ENCODE data around the gene NFIA. TPM values are rescaled to one million over a fixed set of nuclear protein-coding genes. Genes with fewer than 3 reads are reported as not detected.

The NFIA gene
- total and polyA plus RNA-seq, 4 experiments from 2014 or later, result 5.1 to 7.3 (median 6.7) TPM

- no peaks in the 10 kb centered on the region for H3K4me1 ChIP-seq (ENCODE audit: insufficient read depth, low read length)
- intact Hi-C loops (cut with micrococcal nuclease), result no loop called here
Observed at GRCh38 chr1:61448914-61449313, 366.6 kb downstream of the NFIA start.

DNA sequence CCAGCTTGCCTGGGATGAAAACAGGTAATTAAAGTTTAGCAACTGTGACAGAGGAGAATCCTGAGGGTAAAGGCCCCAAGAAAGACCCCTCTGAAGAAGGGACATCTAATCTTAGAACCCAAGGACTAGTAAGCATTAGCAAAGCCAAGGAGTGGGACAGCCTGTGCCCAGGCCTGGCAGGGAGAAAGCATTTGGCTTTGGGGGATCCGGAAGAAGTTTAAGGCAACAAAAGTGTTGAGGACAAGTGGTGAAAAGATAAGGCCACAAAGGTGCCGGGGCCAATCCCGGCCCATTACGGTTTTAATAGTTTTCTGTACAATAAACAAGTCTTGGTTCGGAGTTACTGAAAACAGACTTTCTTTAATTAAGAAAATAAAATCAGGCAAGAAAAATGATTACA lies 367.0 kb downstream of the NFIA start:
- H3K36me3 ChIP-seq (ENCODE audit: insufficient read depth, low read length), result no peaks in the 10 kb centered on the region
- POLR2A ChIA-PET (ENCODE audit: partially characterized antibody), result no interaction called here
- DNase-seq, result no peak
- peaks cover 5 to 7% (median 5%) of the 10 kb centered on the region in 4 donors for H3K4me1 Mint-ChIP-seq
- no peaks in the 10 kb centered on the region for H3K4me1 ChIP-seq (ENCODE audit: insufficient read depth, low read length)
- no peaks in the 10 kb centered on the region for H3K9me3 Mint-ChIP-seq
- H3K27ac ChIP-seq (ENCODE audit: low read depth, low read length), result no peak overlapping the region
- intact Hi-C loops (cut with micrococcal nuclease), result no loop called here
- no peak overlapping the region for H3K4me3 ChIP-seq (ENCODE audit: low read length in 2 of 2)
- H3K27ac Mint-ChIP-seq, result peak overlapping the region in 1 of 7 donors; percentile 61
- no peaks in the 10 kb centered on the region for H3K27me3 ChIP-seq (ENCODE audit: insufficient read depth, low read length)
- CTCF ChIA-PET (ENCODE audit: partially characterized antibody), result interaction anchor here (0.9 to 2.2 kb wide), 2 partner anchors 17 to 400 kb away, joined by 3 to 8 read pairs; no protein-coding TSS in a partner anchor
- H3K27me3 Mint-ChIP-seq, result no peaks in the 10 kb centered on the region
- H3K4me3 Mint-ChIP-seq, result no peak overlapping the region
- no peaks in the 10 kb centered on the region for H3K36me3 Mint-ChIP-seq
- no peaks in the 10 kb centered on the region for H3K9me3 ChIP-seq (ENCODE audit: control insufficient read depth in 1 of 2, low read length in 2 of 2)

More at GRCh38 chr1:61448914-61449313, 366.6 kb downstream of the NFIA start:
- Mint-ChIP-seq H3K4me1 (peaks cover 5 to 7% (median 5%) of the 10 kb centered on the region in 4 donors), H3K4me3 (no peak overlapping the region), H3K27me3 (no peaks in the 10 kb centered on the region), H3K27ac (no peak overlapping the region), H3K9me3 (no peaks in the 10 kb centered on the region), H3K36me3 (no peaks in the 10 kb centered on the region)
- DNase-seq, result no peak
- Histone ChIP-seq H3K36me3 (ENCODE audit: insufficient read depth, low read length) (no peaks in the 10 kb centered on the region), H3K27ac (ENCODE audit: low read depth, low read length) (no peak overlapping the region), H3K27me3 (ENCODE audit: insufficient read depth, low read length) (no peaks in the 10 kb centered on the region), H3K4me3 (ENCODE audit: low read length in 2 of 2) (no peak overlapping the region), H3K9me3 (ENCODE audit: control insufficient read depth in 1 of 2, low read length in 2 of 2) (no peaks in the 10 kb centered on the region)
- ChIA-PET POLR2A (ENCODE audit: partially characterized antibody) (no interaction called here), CTCF (ENCODE audit: partially characterized antibody) (interaction anchor here (0.9 to 2.2 kb wide), 2 partner anchors 16 to 399 kb away, joined by 3 to 8 read pairs; no protein-coding TSS in a partner anchor)

DNA sequence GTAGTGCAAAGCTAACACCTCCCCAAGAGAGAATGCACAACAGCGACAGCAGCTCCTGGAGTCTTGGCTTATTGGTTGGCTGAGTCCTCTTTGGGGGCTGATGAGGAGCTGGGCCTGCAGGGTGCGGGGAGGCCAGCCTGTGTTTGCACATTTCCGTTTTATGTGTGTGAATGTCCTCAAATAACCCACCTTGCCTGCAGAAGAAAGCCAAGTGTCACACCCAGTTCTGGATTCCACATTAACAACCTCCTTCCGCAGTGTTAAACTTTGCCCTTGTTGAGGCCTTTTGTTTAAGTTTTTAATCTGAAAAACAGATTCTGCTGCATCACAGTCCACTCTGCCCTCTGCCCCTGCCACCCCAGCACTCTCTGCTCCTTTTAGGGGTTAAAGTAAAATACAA lies 368.1 kb downstream of the NFIA start:
- Mint-ChIP-seq H3K27me3 (no peaks in the 10 kb centered on the region), H3K36me3 (no peaks in the 10 kb centered on the region), H3K9me3 (no peaks in the 10 kb centered on the region), H3K4me3 (no peak overlapping the region), H3K4me1 (peaks cover 5 to 7% (median 5%) of the 10 kb centered on the region in 4 donors), H3K27ac (no peak overlapping the region)
- intact Hi-C loops (cut with micrococcal nuclease), result no loop called here
- POLR2A ChIA-PET (ENCODE audit: partially characterized antibody), result no interaction called here
- Histone ChIP-seq H3K9me3 (ENCODE audit: control insufficient read depth in 1 of 2, low read length in 2 of 2) (no peaks in the 10 kb centered on the region), H3K4me1 (ENCODE audit: insufficient read depth, low read length) (no peaks in the 10 kb centered on the region), H3K36me3 (ENCODE audit: insufficient read depth, low read length) (no peaks in the 10 kb centered on the region), H3K27ac (ENCODE audit: low read depth, low read length) (no peak overlapping the region), H3K4me3 (ENCODE audit: low read length in 2 of 2) (no peak overlapping the region), H3K27me3 (ENCODE audit: insufficient read depth, low read length) (no peaks in the 10 kb centered on the region)
- DNase-seq, result no peak
- CTCF ChIA-PET (ENCODE audit: partially characterized antibody), result interaction anchor here (1.2 to 4.6 kb wide), 3 partner anchors 401 to 408 kb away, joined by 3 to 44 read pairs (median 3); no protein-coding TSS in a partner anchor

DNA sequence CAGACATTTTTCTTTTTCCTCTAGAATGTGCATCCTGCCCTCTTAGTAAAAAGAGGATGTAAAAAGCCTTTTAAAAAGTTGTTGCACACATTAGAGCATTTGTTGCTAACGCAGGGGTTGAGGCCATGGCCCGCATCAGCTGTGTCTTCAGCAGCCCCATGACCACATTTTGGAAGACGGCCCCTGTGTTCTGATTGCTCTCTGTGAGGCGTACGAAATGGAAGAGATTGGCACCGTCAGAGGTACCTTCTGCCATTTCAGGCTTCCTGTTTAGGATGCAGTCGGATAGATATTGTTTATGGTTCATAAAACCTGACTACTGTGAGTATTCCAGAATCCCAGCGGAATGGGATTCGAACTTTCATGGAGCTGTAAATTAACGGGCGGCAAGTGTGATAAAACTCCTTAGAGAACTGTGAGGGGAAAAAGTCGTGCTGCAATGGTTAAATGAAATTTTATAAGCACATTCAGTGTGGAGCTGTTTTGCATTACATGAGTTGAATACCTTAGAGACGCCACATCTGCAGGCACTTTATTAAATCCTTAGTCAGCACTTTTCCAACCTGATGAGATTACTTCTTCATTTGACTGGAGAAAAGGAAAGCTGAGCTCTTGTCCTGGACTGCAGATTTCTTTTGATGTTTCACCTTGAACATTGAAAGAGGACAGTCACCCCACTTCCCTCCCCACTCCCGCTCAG lies 368.7 kb downstream of the NFIA start:
- no peaks in the 10 kb centered on the region for H3K9me3 Mint-ChIP-seq
- intact Hi-C loops (cut with micrococcal nuclease), result no loop called here
- POLR2A ChIA-PET (ENCODE audit: partially characterized antibody), result no interaction called here

DNA sequence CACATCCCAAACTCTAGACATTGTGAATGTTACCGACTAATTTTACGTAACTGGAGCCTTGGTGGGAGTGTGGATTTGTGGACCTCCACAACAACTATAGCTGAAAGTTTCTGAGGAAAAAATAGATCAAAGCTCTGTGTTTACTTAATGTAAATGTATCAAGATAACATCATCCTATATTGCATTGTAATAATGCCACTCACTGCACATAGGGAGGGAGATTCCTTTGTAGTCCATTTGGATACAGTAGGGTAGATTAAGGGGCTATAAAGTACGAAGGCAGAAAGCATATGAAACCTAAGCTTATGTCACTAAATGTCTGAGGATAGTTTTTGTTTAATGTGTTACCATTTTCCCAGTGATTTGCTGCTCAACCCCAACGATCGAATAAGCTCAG lies 369.2 kb downstream of the NFIA start:
- Mint-ChIP-seq H3K27ac (no peak overlapping the region), H3K36me3 (no peaks in the 10 kb centered on the region)
- CTCF ChIA-PET (ENCODE audit: partially characterized antibody), result interaction anchor here (1.2 to 4.6 kb wide), 6 partner anchors 399 to 473 kb away, joined by 3 to 44 read pairs (median 5); no protein-coding TSS in a partner anchor

More for the DNA sequence above, 368.7 kb downstream of the NFIA start:
- H3K27ac ChIP-seq (ENCODE audit: low read depth, low read length), result no peak overlapping the region
- H3K4me3 Mint-ChIP-seq, result no peak overlapping the region
- no peaks in the 10 kb centered on the region for H3K9me3 ChIP-seq (ENCODE audit: control insufficient read depth in 1 of 2, low read length in 2 of 2)
- no peaks in the 10 kb centered on the region for H3K36me3 Mint-ChIP-seq
- DNase-seq, result no peak
- H3K27me3 Mint-ChIP-seq, result no peaks in the 10 kb centered on the region
- H3K4me3 ChIP-seq (ENCODE audit: low read length in 2 of 2), result no peak overlapping the region
- no peaks in the 10 kb centered on the region for H3K27me3 ChIP-seq (ENCODE audit: insufficient read depth, low read length)
- no peaks in the 10 kb centered on the region for H3K4me1 ChIP-seq (ENCODE audit: insufficient read depth, low read length)
- H3K36me3 ChIP-seq (ENCODE audit: insufficient read depth, low read length), result no peaks in the 10 kb centered on the region
- CTCF ChIA-PET (ENCODE audit: partially characterized antibody), result interaction anchor here (1.2 to 4.6 kb wide), 5 partner anchors 398 to 472 kb away, joined by 3 to 44 read pairs (median 4); no protein-coding TSS in a partner anchor
- H3K27ac Mint-ChIP-seq, result no peak overlapping the region
- peaks cover 5 to 7% (median 5%) of the 10 kb centered on the region in 4 donors for H3K4me1 Mint-ChIP-seq

GRCh38 chr1:61452176-61453035 lies 370.0 kb downstream of the NFIA start:
- no peaks in the 10 kb centered on the region for H3K27me3 Mint-ChIP-seq
- POLR2A ChIA-PET (ENCODE audit: partially characterized antibody), result no interaction called here
- no peak for DNase-seq

More for the DNA sequence above, 369.2 kb downstream of the NFIA start:
- intact Hi-C loops (cut with micrococcal nuclease), result no loop called here
- Histone ChIP-seq H3K4me1 (ENCODE audit: insufficient read depth, low read length) (no peaks in the 10 kb centered on the region), H3K9me3 (ENCODE audit: control insufficient read depth in 1 of 2, low read length in 2 of 2) (no peaks in the 10 kb centered on the region), H3K27me3 (ENCODE audit: insufficient read depth, low read length) (no peaks in the 10 kb centered on the region), H3K4me3 (ENCODE audit: low read length in 2 of 2) (no peak overlapping the region), H3K27ac (ENCODE audit: low read depth, low read length) (no peak overlapping the region), H3K36me3 (ENCODE audit: insufficient read depth, low read length) (no peaks in the 10 kb centered on the region)
- no peak for DNase-seq
- no peaks in the 10 kb centered on the region for H3K9me3 Mint-ChIP-seq
- no peak overlapping the region for H3K4me3 Mint-ChIP-seq
- POLR2A ChIA-PET (ENCODE audit: partially characterized antibody), result no interaction called here
- H3K4me1 Mint-ChIP-seq, result peaks cover 5 to 7% (median 5%) of the 10 kb centered on the region in 4 donors
- H3K27me3 Mint-ChIP-seq, result no peaks in the 10 kb centered on the region

More at GRCh38 chr1:61452176-61453035, 370.0 kb downstream of the NFIA start:
- Mint-ChIP-seq H3K4me3 (no peak overlapping the region), H3K4me1 (peaks cover 5 to 7% (median 5%) of the 10 kb centered on the region in 4 donors), H3K9me3 (no peaks in the 10 kb centered on the region), H3K27ac (peak overlapping the region in 5 of 7 donors; percentile 21 to 91 (median 50)), H3K36me3 (no peaks in the 10 kb centered on the region)
- H3K4me3 ChIP-seq (ENCODE audit: low read length in 2 of 2), result no peak overlapping the region
- intact Hi-C loops (cut with micrococcal nuclease), result loop anchor here (1.0 to 2.0 kb wide), 5 partner anchors 400 to 604 kb away; no protein-coding TSS in a partner anchor
- H3K27ac ChIP-seq (ENCODE audit: low read depth, low read length), result no peak overlapping the region
- H3K36me3 ChIP-seq (ENCODE audit: insufficient read depth, low read length), result no peaks in the 10 kb centered on the region
- H3K27me3 ChIP-seq (ENCODE audit: insufficient read depth, low read length), result no peaks in the 10 kb centered on the region
- no peaks in the 10 kb centered on the region for H3K9me3 ChIP-seq (ENCODE audit: control insufficient read depth in 1 of 2, low read length in 2 of 2)
- CTCF ChIA-PET (ENCODE audit: partially characterized antibody), result interaction anchor here (0.6 to 4.6 kb wide), 6 partner anchors 400 to 1505 kb away, joined by 3 to 44 read pairs (median 5); no protein-coding TSS in a partner anchor
- no peaks in the 10 kb centered on the region for H3K4me1 ChIP-seq (ENCODE audit: insufficient read depth, low read length)

Measured in CD4-positive, alpha-beta memory T cell (primary cell).